Uterus (tissue), 4 donors: ENCODE data around the gene MSH6. TPM values are rescaled to one million over a fixed set of nuclear protein-coding genes. Genes with fewer than 3 reads are reported as not detected.
"Not testable (repeated sequence)": the region's sequence is repeated elsewhere in the genome, so short reads cannot be mapped to it uniquely, and the experiment has no call there.

ENCODE experiments used
- DNase-seq, 2 donors: peaks; one replicate each; pipeline ENCODE4 v3.0.0-alpha.2; 2019 to 2020
- H3K27ac ChIP-seq, 2 donors: fragments of 200-600 bp; sonication (generic); 1 replicate in 1 of 2; 2 replicates in 1 of 2; pipeline ENCODE4 v1.5.1; 2016 to 2018
- H3K27me3 ChIP-seq, 2 donors: fragments of 200-600 bp; sonication (generic); one replicate each; pipeline ENCODE4 v1.5.1; 2018 to 2019; ENCODE audit warnings: control low read depth in 1 of 2
- H3K36me3 ChIP-seq, 2 donors: fragments of 200-600 bp; sonication (generic); one replicate each; pipeline ENCODE4 v1.5.1; 2019; ENCODE audit warnings: control low read depth in 1 of 2
- H3K4me1 ChIP-seq, 2 donors: fragments of 200-600 bp; sonication (generic); one replicate each; pipeline ENCODE4 v1.5.1; 2018 to 2019; ENCODE audit warnings: control low read depth in 1 of 2
- H3K4me3 ChIP-seq, 2 donors: fragments of 200-600 bp; sonication (generic); 1 replicate in 1 of 2; 2 replicates in 1 of 2; pipeline ENCODE4 v1.5.1; 2018 to 2019; ENCODE audit warnings: mild to moderate bottlenecking in 1 of 2
- H3K9me3 ChIP-seq, 2 donors: fragments of 200-600 bp; sonication (generic); one replicate each; pipeline ENCODE4 v1.5.1; 2019; ENCODE audit warnings: control low read depth in 1 of 2
- POLR2A ChIP-seq, 2 donors: fragments of 450-650 bp; IDR thresholded peaks; one replicate each; pipeline ENCODE4 v1.6.1; 2016; ENCODE audit warnings: antibody characterized with exemption in 2 of 2, mild to moderate bottlenecking in 1 of 2, moderate library complexity in 1 of 2
- intact Hi-C: fragments of 100-400 bp; cut with DNase I; formaldehyde crosslinking; loops from one replicate; pipeline ENCODE4 v1.15.1; 2023; ENCODE audit warnings: low total_unique reads
- small RNA-seq: library from RNA; depleted of rRNA; stranded (forward); fragments of <200 nt; gene quantifications from one replicate; pipeline ENCODE3, GENCODE V24; 2016
- total RNA-seq, 4 donors: library from RNA; depleted of rRNA in 3 of 4; stranded (reverse); fragments of >200 nt in 3 of 4; gene quantifications; one replicate each; pipeline versions ENCODE4 v1.1.0 to v1.2.4, GENCODE V29; 2014 to 2023
- TF ChIP-seq, protein P1 (sequence below), 4 experiments: fragments of 200-600 bp in 2 of 4; fragments of 450-650 bp in 2 of 4; sonication (generic) in 2 of 4; IDR thresholded peaks; one replicate each; pipeline ENCODE4 v1.5.1; 2016 to 2019; ENCODE audit warnings: antibody characterized with exemption in 4 of 4, mild to moderate bottlenecking in 2 of 4, moderate library complexity in 1 of 4
- donor health status: DM: yes; HTN: yes; CAD: no.

MSH6 gene
- total RNA-seq, 4 donors from 2014 or later = 32.9 to 115 (median 57.7) TPM

DNA sequence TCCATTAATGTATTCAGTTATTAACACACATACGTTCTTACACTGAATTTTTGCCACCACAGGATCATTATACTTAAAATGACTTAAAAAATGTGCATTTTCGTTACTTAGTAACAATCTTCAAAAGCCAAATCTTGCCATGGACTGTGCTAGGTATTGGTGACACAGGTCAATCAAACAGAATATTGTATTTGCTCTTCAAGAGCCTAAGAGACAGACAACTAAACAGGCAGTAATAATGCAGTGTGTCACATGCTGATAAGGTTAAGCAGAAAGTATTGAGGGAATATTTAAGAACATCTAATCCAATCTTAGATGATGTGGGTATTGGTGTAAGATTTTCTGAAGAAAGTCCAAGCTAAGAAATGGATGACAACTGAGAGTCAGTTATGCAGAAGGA is 66.4 kb downstream of the MSH6 start:
- DNase-seq = no peak
- Histone ChIP-seq H3K27me3 (no peaks in the 10 kb centered on the region), H3K4me1 (no peaks in the 10 kb centered on the region), H3K36me3 (no peaks in the 10 kb centered on the region), H3K4me3 (no peak overlapping the region), H3K9me3 (no peaks in the 10 kb centered on the region), H3K27ac (no peak overlapping the region)
- intact Hi-C loops = no loop called here
- TF ChIP-seq, protein P1, sequence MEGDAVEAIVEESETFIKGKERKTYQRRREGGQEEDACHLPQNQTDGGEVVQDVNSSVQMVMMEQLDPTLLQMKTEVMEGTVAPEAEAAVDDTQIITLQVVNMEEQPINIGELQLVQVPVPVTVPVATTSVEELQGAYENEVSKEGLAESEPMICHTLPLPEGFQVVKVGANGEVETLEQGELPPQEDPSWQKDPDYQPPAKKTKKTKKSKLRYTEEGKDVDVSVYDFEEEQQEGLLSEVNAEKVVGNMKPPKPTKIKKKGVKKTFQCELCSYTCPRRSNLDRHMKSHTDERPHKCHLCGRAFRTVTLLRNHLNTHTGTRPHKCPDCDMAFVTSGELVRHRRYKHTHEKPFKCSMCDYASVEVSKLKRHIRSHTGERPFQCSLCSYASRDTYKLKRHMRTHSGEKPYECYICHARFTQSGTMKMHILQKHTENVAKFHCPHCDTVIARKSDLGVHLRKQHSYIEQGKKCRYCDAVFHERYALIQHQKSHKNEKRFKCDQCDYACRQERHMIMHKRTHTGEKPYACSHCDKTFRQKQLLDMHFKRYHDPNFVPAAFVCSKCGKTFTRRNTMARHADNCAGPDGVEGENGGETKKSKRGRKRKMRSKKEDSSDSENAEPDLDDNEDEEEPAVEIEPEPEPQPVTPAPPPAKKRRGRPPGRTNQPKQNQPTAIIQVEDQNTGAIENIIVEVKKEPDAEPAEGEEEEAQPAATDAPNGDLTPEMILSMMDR (IDR thresholded peaks at IDR 0.05) = no peak
- TF ChIP-seq POLR2A (IDR thresholded peaks at IDR 0.05) = no peak

DNA sequence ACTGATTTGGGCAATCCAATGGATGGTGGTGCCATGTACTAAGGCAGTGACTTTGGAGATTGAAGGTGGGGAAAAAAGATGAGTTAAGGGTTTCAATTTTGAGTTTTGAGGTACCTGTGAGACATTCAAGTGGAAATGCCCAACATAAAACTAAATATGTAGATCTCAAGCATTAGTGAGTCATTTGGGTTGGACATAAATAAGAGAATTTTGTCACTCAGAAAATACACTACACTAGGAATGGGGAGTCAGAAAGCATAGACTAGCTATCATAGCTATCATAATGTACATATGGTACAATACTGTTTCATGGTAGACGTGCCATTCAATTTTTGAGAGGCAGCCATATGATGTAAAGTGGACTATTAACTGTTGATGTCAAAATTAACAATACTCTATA is 67.3 kb downstream of the MSH6 start:
- TF ChIP-seq POLR2A (IDR thresholded peaks at IDR 0.05) = no peak
- TF ChIP-seq, protein P1 (IDR thresholded peaks at IDR 0.05) = no peak
- no peaks in the 10 kb centered on the region for H3K36me3 ChIP-seq

DNA sequence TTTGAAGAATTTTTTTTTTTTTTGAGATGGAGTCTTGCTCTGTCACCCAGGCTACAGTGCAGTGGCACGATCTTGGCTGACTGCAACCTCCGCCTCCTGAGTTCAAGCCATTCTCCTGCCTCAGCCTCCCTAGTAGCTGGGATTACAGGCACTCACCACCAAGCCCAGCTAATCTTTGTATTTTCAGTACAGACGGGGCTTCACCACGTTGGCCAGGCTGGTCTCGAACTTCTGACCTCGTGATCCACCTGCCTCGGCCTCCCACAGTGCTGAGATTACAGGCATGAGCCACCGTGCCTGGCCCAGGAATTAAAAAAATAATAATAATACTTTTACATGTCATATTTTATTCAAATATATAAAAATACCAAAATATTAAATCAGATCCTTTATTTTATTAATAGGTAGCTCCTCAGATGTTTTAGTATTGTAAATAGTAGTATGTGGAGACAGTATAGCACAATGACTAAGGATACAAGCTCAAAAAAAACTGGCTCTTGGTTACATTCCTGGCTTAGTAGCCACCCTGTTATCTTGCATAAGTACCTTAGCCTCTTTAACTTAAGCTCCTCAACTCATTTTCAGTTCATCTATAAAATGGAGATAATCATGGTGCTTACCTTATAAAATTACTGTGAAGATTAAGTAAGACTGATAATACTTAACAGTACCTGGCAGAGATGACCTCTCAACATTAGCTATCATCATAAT is 70.3 kb downstream of the MSH6 start:
- H3K4me3 ChIP-seq, H3K9me3 ChIP-seq, DNase-seq, H3K36me3 ChIP-seq, intact Hi-C loops, H3K27me3 ChIP-seq, H3K27ac ChIP-seq, H3K4me1 ChIP-seq: not testable (repeated sequence)

More for the DNA sequence above, 67.3 kb downstream of the MSH6 start:
- DNase-seq = no peak
- Histone ChIP-seq H3K9me3 (no peaks in the 10 kb centered on the region), H3K27me3 (no peaks in the 10 kb centered on the region), H3K4me3 (no peak overlapping the region), H3K4me1 (no peaks in the 10 kb centered on the region), H3K27ac (no peak overlapping the region)
- intact Hi-C loops = no loop called here

Small RNAs within 50 kb of the gene (small RNA-seq; reads per million reads assigned to genes)
- gene RF00026 = not detected
- gene RPL36AP15 = not detected

Other genes with a start within 250 kb of the MSH6 start
- gene KCNK12, start 212.2 kb upstream of the MSH6 start, total RNA-seq = under 1 TPM in 1 of 4 donors, not detected in 3; 0.18 TPM
- 100 to 1,000 TPM in 2 of 4 donors, 10 to 100 TPM in 2; 27.4 to 140 (median 67.3) TPM for gene FBXO11, start 123.4 kb downstream of the MSH6 start, total RNA-seq